NCI-H446 (cell line): ENCODE data around the gene DHX9.

Source experiments
- DNase-seq, 2 experiments: peaks; one replicate each; lab custom pipeline; 2025; lab: John Stamatoyannopoulos, UW

Gene DHX9

DNA sequence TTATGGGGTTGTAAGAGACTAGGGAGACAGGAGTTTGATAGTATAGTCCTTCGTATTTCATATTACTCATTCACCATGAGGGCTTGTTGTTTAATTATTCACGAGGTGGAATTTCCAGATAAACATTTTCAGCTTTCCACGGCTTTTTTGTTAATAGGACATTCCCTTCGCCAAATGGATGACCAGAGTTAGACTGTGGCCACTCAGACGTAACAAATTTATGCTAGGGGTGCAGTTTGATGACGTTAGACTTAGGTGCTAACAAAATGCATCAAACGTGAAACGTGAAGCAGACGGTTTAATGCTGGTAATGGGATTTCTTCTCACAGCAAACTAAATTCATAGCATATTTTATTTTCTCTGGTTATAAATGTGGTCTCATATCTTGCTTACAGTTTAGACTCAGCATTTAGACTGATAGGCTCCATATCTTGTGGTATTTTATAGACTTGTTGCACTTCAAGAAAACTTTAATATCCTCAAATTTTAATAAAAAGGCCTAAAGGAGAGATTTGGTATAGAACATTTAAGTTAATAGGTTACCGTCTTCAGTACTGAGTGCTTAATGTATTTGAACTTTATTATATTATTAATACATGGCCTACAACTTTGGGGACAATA, 2.3 kb downstream of the DHX9 start:
- DNase-seq: peak in 1 of 2 experiments; percentile 13

DNA sequence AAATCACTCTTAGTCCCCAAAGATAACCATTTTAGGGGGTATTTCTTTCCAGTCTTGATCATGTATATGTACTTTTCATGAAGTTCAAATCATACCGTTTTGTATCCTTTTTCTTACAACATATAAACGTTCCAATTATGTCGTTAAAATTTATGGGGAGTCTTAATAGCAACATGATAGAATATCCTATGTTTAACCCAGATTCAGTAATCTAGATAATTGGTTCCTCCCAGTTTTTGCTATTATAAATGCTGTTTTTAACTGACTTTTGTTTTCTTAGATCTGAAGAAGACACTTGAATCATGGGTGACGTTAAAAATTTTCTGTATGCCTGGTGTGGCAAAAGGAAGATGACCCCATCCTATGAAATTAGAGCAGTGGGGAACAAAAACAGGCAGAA, 3.1 kb downstream of the DHX9 start:
- DNase-seq: no peak

DNA sequence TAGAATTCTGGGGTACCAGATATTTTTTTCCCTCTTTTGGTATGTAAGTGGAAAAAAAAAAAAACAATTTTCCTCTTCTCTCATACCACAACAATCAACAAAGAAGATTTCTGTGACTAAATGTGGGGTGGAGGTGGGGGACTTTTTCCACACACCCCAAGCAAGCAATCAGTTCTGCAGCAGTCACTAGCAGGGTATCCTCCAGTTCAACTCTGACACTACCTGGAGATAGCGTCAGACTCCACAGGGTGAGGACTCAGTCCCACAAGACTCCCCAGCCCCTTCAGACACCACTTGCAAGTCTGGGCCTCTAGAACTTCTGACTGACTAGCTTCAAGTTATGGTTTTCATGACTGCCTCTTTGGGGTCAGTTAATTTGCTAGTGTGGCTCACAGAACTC, 6.2 kb downstream of the DHX9 start:
- DNase-seq: no peak

DNA sequence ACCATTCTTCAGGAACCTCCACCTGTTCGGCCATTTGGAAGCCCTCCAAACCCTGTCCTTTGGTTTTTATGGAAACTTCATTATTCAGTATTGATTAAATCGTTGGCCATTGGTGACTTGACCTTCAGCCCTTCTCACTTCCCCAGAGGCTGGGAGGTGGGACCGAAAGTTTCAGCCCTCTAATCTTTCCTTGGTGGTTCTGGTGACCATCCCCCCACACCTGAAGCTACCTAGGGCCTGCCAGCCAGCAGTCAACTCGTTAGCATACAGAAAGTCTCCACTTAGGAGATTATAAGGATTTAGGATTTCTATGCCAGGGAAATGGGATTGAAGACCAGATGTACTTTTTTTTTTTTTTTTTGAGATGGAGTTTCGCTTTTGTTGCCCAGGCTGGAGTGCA, 6.7 kb downstream of the DHX9 start:
- DNase-seq: no peak

DNA sequence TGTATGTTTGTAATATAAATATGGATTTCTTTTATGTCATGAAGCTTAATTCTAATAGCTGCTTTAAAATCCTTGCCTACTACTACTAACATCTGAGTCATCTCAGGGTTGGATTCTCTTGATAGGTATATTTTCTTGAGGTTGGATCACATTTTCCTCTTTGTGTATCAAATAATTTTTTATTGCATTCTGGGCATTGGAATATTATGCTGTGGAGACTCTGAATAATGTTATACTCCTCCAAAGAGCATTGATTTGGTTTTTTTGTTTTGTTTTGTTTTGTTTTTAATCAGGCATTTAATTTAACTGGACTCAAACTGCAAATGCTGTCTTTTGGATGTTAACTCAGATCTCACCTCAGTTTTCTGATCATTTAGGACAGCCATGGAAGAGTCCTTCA, 8.0 kb downstream of the DHX9 start:
- no peak for DNase-seq

DNA sequence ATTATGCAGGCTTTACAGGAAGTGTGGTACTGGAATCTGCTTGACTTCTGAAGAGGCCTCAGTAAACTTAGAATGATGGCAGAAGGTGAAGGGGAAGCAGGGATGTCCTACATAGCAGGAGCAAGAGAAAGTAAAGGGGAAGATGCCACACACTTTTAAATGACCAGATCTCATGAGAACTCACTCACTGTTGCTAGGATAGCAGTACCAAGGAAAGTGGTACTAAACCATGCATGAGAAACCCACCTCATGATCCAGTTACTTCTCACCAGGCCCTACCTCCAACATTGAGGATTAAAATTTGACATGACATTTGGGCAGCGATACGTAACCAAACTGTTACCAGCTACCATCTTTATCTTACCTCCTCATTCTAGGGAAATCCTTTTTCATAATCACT, 9.6 kb downstream of the DHX9 start:
- no peak for DNase-seq

DNA sequence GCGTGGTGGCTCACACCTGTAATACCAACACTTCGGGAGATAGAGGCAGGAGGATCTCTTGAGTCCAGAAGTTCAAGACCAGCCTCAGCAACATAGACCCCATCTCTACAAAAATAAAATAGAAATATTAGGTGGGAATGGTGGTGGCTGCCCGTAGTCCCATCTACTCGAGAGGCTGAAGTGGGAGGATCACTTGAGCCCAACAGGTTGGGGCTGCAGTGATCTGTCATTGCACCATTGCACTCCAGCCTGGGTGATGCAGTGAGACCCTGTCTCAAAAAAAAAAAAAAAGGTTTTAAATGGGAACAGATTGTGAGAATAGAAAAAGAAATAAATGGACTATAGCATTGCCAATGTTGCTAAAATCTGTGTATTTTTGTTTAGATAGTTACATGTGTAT, 11.2 kb downstream of the DHX9 start:
- DNase-seq: no peak

DNA sequence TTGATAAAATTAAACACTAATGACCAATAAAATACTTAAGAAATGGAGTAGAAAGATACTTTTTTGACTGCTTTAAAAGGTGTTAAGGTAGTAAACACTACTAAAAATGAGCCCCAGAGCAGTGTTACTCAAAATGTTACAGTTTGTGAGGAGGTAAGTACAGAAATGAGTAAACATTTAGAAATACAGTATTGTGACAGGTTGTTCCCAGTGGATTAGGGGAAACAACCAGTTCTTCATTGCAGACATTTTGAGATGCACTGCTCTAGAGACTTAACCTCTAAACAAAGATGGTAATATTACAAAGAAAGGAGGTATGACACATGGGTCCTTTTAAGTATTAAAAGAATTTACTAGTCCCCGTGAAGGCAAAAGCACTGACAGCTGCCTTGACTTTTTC, 12.7 kb downstream of the DHX9 start:
- DNase-seq: no peak

DNA sequence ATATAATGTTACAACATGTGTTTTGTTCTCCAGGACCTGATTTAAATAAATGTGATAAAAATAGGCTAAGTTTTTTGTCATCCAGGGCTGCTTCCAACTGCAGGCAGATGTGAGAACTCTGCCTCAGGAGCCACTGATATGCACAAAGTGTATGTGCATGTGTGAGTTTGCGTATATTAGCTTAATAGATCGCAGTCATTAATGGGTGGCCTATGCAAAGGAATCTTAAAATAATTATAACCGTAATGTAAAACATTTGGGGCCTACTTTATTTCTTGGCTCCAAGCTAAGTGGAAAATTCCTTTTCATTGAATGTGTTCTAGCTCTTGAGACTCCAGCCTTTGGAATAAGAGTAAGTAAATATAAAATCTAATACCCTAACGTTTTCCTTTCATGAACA, 16.8 kb downstream of the DHX9 start:
- DNase-seq: no peak

DNA sequence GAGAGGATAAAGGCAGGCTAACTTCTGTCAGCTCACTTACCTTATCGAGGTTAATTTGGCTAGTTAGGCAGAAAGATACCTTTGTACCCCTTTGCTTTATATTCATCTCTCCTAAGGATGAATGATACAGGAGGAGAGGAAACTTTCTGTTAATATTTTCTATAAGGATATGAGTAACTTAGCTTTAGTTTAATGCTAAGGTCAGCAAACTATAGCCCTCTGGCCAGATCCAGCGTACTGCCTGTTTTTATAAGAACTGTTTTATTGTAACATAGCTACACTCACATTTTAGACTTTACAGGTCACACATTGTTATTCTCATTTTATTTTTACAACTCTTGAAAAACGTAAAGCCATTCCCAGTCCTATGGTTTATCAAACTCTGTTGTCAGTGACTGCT, 18.1 kb downstream of the DHX9 start:
- no peak for DNase-seq

DNA sequence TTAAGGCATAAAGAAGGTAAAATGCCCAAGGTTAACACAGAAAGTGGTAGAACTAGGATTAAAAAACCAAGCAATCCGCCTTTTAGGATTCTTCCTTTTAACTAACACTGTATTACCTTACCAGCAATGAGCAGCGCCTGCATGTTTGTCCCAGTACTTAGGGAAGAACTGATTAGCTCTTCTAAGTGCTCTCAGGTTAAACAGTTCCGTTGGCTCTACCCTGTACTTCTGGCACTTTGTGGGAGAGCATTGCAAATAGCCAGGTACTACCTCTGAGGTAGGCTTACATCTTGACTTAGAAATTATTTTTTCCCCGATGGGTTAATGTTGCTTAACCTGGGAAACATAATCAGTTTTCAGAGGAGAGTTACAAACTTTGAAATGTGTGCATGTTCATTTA, 21.5 kb downstream of the DHX9 start:
- no peak for DNase-seq

DNA sequence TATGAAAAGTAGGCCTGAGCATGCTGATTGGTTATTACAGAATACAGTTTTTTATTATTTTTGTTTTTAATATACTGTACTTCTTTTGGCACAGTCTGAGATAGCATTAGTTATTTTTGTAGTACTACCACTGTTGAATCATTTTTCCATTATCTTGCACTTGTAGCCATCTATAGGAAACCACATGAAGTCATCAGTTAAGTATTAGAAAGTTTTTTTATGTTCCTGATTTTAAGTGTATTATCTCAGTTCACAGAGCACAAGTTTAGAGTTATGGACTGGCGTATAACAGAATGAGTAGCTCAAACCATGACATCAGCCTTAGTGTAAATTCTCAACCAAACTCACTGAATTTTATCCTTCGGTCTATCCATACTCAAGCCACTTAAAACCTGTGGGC, 22.8 kb downstream of the DHX9 start:
- no peak for DNase-seq

DNA sequence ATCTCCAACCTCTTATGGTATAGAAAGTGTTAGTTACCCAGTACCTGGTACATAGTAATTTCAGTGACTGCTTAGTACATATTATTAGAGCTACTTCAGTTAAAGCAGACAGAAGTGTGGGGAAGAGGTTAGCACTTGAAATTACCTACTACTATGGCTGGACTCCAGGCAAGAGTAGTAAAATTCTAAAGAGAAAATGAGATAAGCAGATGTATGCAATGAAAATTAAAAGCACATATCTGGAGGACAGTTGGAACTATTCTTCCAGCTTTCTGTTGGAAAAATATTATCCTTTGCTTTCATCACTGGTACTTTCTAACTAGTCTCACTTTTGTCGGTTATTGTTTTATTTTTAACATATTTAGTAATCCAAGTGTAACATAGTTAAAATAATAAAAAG, 23.7 kb downstream of the DHX9 start:
- DNase-seq: no peak

DNA sequence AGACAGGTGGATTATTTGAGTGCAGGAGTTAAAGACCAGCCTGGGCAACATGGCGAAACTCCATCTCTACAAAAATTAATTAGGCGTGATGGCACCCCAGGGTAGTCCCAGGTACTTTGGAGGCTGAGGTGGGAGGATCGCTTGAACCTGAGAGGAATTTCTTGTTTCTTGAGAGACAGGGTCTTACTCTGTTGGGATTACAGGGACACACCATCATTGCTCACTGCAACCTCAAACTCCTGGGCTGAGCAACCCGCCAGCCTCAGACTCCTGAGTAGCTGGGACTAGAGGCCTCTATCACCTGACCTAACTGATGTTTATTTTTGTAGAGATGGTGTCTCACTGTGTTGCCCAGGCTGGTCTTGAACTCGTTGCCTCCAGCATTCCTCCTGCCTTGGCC, 24.8 kb downstream of the DHX9 start:
- DNase-seq: no peak

DNA sequence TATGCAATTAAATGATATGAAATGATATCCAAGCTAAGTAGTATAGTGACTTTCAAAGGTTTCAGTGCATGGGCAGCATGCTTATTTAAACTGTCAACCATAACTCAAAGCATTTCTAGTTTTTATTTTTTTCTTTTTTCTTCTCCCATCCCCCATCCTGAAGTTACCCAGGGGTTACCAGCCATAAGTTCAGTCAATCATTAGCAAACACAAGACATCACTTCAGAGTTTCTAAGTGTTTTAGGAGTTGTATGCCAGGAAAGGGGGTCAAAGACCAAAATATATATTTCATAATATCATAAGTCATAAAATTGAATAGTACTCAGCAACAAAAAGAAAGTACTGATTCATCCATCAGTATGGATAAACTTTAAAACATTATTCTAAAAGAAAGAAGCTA, 28.7 kb downstream of the DHX9 start:
- no peak for DNase-seq

DNA sequence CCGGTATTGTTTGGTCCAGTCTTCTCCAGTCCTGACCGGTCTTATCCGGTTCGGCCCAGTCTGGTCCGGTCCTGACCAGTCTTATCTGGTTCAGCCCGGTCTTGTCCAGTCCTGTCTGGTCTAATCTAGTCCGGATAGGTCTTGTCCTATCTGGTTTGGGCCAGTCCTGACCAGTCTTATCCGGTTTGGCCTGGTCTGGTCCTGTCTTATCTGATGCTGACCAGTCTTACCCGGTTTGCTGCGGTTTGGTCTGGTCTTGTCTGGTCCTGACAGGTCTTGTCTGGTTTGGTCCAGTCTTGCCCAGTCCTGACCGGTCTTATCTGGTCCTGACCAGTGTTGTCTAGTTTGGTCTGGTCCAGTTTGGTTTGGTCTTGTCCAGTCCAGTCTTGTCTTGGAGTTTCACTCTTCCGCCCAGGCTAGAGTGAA, 30.1 kb downstream of the DHX9 start:
- no peak for DNase-seq

DNA sequence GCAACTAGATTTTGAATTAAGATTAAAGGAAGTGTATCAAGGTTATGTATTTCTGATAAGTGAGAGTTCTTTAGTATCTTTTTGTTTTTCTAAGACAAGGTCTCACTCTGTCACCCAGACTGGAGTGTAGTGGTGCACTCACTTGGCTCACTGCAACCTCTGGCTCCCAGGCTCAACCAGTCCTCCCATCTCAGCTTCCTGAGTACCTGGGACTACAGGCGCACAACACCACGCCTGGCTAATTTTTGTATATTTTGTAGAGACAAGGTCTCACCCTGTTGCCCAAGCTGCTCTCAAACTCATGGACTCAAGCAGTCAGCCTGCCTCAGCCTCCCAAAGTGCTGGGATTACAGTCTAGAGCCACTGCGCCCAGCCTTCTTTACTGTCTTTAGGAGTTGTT, 33.7 kb downstream of the DHX9 start:
- no peak for DNase-seq

DNA sequence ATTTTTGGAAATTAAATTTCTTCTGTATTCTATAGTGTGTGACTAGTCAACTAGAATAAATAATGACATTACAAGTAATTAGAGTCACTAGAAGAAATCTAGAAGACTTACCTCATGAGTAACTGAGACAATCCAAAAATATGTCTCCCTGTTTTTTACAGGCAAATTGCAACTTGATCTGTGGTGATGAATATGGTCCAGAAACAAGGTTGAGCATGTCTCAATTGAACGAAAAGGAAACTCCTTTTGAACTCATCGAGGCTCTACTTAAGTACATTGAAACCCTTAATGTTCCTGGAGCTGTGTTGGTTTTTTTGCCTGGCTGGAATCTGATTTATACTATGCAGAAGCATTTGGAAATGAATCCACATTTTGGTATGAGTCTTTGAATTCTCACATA, 36.7 kb downstream of the DHX9 start:
- no peak for DNase-seq

DNA sequence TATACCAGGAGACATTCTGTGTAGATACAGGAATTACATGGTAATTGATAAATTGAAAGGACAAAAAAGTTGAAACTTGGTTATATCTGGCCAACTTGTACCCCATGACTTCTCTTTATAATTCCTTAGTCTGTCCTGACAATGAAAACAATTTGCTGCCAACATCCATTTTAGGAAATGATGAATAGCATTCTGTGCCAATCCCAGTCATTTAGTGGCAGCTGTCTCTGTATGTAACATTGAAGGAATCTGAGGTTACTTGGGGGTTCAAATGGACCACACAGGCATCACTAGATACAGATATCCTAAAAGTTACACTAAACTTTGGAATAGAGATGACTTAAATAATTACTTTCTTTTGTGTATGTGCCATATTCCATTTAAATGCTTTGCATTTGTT, 38.2 kb downstream of the DHX9 start:
- no peak for DNase-seq

DNA sequence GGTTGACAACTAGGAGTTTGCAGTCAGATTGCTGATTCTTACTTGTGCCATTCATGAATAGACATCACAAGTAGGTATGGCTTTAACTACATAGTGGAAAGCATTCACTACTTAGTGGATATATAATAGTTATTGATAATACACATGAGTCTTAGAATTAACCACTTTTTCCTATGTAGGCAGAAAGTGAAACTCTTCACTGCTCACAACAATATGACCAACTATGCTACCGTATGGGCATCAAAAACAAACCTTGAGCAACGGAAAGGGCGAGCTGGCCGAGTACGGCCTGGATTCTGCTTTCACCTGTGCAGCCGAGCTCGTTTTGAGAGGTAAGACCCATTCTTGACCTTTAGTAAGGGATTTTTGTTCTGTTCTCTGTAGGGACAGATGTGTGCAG, 38.7 kb downstream of the DHX9 start:
- DNase-seq: no peak

DNA sequence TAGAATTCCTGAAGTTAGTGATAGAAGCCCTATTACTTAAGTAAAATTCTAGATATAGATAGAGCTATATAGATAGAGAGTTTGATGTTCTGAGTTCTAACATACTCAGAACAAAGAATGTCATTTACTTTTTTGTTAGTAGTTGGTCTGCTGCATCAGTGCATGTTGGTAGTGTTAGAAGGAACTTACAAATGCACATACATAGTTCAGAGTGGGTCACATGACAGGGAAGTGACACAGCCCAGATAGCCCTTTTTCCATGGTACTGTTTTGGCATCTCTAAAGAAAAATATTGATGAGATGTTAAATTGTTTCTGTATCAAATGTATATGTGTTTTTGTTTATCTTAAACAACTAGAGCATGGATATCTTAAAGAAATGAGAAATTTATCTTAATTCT, 45.7 kb downstream of the DHX9 start:
- no peak for DNase-seq

DNA sequence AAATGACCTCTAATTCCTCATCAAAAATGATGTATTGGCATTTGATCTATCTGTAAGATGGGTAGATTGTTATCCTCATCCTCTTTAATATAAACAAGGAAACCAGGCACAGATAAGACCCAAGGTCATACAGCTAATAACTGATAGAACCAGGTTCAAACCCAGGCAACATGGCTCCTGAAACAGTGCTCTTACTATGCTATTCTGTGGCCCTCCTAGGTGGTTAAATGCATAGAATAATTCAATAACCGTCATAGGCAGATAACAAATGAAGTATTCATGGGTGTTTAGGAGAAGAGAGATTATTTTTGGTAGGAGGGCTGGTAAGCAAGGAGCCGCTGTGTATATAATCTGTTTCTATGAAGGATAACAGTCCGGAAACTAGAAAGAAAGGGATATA, 46.4 kb downstream of the DHX9 start:
- DNase-seq: no peak

DNA sequence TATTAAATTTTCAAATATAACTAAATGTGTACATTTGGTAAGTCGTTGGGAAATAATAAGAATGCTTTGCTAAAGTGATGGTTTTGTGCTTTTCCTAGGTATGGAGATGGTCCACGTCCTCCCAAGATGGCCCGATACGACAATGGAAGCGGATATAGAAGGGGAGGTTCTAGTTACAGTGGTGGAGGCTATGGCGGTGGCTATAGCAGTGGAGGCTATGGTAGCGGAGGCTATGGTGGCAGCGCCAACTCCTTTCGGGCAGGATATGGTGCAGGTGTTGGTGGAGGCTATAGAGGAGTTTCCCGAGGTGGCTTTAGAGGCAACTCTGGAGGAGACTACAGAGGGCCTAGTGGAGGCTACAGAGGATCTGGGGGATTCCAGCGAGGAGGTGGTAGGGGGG, 47.8 kb downstream of the DHX9 start:
- DNase-seq: no peak

DNA sequence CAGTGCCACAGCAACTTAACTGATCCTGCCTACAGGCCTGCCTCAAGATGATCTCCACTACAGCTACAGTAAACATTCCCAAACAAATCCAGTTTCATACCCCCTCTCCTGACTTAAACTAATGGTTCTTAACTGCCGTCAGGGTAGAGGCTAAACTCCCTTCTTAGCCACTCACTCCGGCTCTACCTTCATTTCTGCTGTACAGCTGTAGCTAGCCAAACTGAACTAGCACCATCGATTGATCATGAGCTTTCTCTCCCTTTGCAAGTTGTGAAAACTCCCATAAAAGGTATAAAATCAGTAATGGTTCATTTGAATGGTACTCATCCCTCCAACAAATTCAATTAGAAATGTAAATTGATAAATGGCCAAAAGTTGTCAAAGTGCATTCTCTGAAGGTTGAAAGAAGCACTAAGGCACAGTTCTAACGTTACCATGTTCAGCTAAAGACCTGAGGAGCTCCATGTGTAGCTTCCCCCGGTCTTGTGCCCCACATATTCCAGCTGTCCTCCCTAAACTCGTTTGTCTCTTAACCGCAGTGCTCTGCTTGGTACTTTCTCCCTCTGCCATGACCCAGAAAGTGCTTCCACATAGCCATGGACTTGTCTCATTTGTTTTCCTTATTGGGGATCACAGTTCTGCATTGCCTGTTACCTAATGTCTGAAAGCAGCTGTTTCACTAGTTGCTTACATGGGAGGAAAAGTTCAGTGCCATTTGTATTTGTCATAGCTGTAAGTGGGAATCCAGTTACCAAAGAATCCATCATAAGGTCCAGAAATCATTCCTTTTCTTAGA, 49.8 kb downstream of the DHX9 start:
- DNase-seq: no peak
